Mesenchymal stem cell (in vitro differentiated cells and primary cell): Measurements from ENCODE around the gene HBD.

Source experiments
- DNase-seq: peaks from one replicate; pipeline ENCODE4 v3.0.0-alpha.2; 2013
- H2AFZ ChIP-seq: one replicate; pipeline ENCODE4 v1.6.1; 2013; ENCODE audit warnings: low read depth, mild to moderate bottlenecking, control low read depth, inconsistent platforms, low read length, moderate library complexity
- H2AK5ac ChIP-seq: 2 replicates; pipeline ENCODE4 v1.6.1; 2013; ENCODE audit warnings: low read length, moderate library complexity, mild to moderate bottlenecking, inconsistent platforms; ENCODE audit not compliant: severe bottlenecking
- H2BK120ac ChIP-seq: one replicate; pipeline ENCODE4 v1.6.1; 2013; ENCODE audit warnings: low read depth, mild to moderate bottlenecking, inconsistent platforms, low read length, moderate library complexity
- H2BK12ac ChIP-seq, 2 experiments: one replicate each; pipeline ENCODE4 v1.6.1; 2013; ENCODE audit warnings: inconsistent platforms in 2 of 2, low read length in 2 of 2, mild to moderate bottlenecking in 2 of 2, moderate library complexity in 2 of 2, control low read depth in 1 of 2
- H2BK15ac ChIP-seq: one replicate; pipeline ENCODE4 v1.6.1; 2013; ENCODE audit warnings: mild to moderate bottlenecking, low read depth, inconsistent platforms; ENCODE audit not compliant: poor library complexity, severe bottlenecking
- H2BK5ac ChIP-seq: 2 replicates; pipeline ENCODE4 v1.6.1; 2013; ENCODE audit warnings: low read depth, mild to moderate bottlenecking, low read length, control low read depth, inconsistent platforms; ENCODE audit not compliant: poor library complexity, severe bottlenecking
- H3K14ac ChIP-seq, 2 experiments: one replicate each; pipeline ENCODE4 v1.6.1; 2013; ENCODE audit warnings: inconsistent platforms in 2 of 2, low read length in 2 of 2, control low read depth in 1 of 2, mild to moderate bottlenecking in 1 of 2, moderate library complexity in 1 of 2
- H3K18ac ChIP-seq, 2 experiments: one replicate each; pipeline ENCODE4 v1.6.1; 2013; ENCODE audit warnings: inconsistent platforms in 2 of 2, low read length in 2 of 2, control low read depth in 1 of 2, low read depth in 1 of 2, mild to moderate bottlenecking in 1 of 2
- H3K23ac ChIP-seq, 2 experiments: one replicate each; pipeline ENCODE4 v1.6.1; 2013; ENCODE audit warnings: inconsistent platforms in 2 of 2, low read length in 2 of 2, mild to moderate bottlenecking in 2 of 2, moderate library complexity in 2 of 2, control low read depth in 1 of 2
- H3K27ac ChIP-seq: 2 replicates; pipeline ENCODE4 v1.5.1; 2013; ENCODE audit warnings: mild to moderate bottlenecking, moderate library complexity, low read length, control low read depth, inconsistent platforms; ENCODE audit not compliant: poor library complexity, severe bottlenecking
- H3K27me3 ChIP-seq, 2 experiments: 2 replicates each; pipeline versions ENCODE4 v1.6.1 to v1.7.0; 2013; ENCODE audit warnings: low read length in 2 of 2, mild to moderate bottlenecking in 2 of 2, moderate library complexity in 2 of 2, control low read depth in 1 of 2, inconsistent platforms in 1 of 2; ENCODE audit not compliant: control insufficient read depth in 1 of 2, insufficient read depth in 1 of 2
- H3K36me3 ChIP-seq, 2 experiments: 2 replicates each; pipeline versions ENCODE4 v1.6.1 to v1.7.0; 2013; ENCODE audit warnings: low read length in 2 of 2, control low read depth in 1 of 2, inconsistent platforms in 1 of 2, low read depth in 1 of 2, mild to moderate bottlenecking in 1 of 2; ENCODE audit not compliant: insufficient read depth in 2 of 2, control insufficient read depth in 1 of 2
- H3K4ac ChIP-seq, 2 experiments: one replicate each; pipeline ENCODE4 v1.6.1; 2013; ENCODE audit warnings: inconsistent platforms in 2 of 2, low read length in 2 of 2, mild to moderate bottlenecking in 2 of 2, moderate library complexity in 2 of 2, control low read depth in 1 of 2, low read depth in 1 of 2
- H3K4me1 ChIP-seq: 2 replicates; pipeline ENCODE4 v1.6.1; 2013; ENCODE audit warnings: low read depth, low read length, control low read depth; ENCODE audit not compliant: control insufficient read depth, insufficient read depth
- H3K4me2 ChIP-seq: 2 replicates; pipeline ENCODE4 v1.6.1; 2013; ENCODE audit warnings: low read length, mild to moderate bottlenecking, inconsistent platforms; ENCODE audit not compliant: poor library complexity, severe bottlenecking
- H3K4me3 ChIP-seq, 2 experiments: 2 replicates each; pipeline versions ENCODE4 v1.5.1 to v1.7.0; 2013; ENCODE audit warnings: low read length in 2 of 2, mild to moderate bottlenecking in 2 of 2, control low read depth in 1 of 2, low read depth in 1 of 2; ENCODE audit not compliant: insufficient read depth in 1 of 2
- H3K79me1 ChIP-seq: replicated peaks from 2 replicates; pipeline ENCODE4 v1.6.1; 2013; ENCODE audit warnings: mild to moderate bottlenecking, control low read depth, low read length, inconsistent platforms; ENCODE audit not compliant: poor library complexity, severe bottlenecking
- H3K9ac ChIP-seq: 2 replicates; pipeline ENCODE4 v1.7.0; 2013; ENCODE audit warnings: mild to moderate bottlenecking, low read length, moderate library complexity
- H3K9me3 ChIP-seq: 2 replicates; pipeline ENCODE4 v1.7.0; 2013; ENCODE audit warnings: mild to moderate bottlenecking, low read length; ENCODE audit not compliant: control insufficient read depth
- H4K8ac ChIP-seq: one replicate; pipeline ENCODE4 v1.6.1; 2013; ENCODE audit warnings: inconsistent platforms, mild to moderate bottlenecking, low read length, moderate library complexity
- H4K91ac ChIP-seq: one replicate; pipeline ENCODE4 v1.6.1; 2013; ENCODE audit warnings: mild to moderate bottlenecking, low read length, inconsistent platforms
- WGBS: methylation state at CpG from one replicate; pipeline ENCODE4 v1.1.7; 2013; ENCODE audit warnings: mixed read lengths; 5-methylcytosine and 5-hydroxymethylcytosine counted together

The HBD gene

DNA sequence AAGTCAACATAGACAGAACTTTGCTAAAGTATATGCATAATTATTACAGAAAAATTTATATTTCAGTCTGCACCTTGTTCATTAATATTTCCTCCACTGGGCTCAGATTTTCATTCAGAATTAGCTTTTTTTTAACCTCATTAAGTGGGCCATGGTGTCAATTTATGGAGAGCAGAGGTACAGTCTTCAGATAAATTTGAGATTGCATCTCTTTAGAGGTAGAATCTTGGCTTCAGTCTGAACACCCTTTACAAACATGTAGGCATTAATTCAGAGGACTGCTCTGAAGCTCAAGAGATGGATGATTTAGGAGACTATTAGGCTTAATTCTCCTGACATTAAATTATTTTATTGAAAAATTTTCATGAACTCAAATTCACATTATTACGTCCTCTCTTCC is 4.0 kb downstream of the HBD start:
- no peak overlapping the region for H3K18ac ChIP-seq
- H2BK15ac ChIP-seq, result no peak overlapping the region
- H3K27me3 ChIP-seq, result no peaks in the 10 kb centered on the region
- no peak overlapping the region for H3K4me2 ChIP-seq
- H3K23ac ChIP-seq, result no peak overlapping the region
- H2AFZ ChIP-seq, result no peak overlapping the region
- no peak overlapping the region for H3K9ac ChIP-seq
- no peak overlapping the region for H3K4ac ChIP-seq
- DNase-seq, result no peak
- no peak overlapping the region for H2BK5ac ChIP-seq
- no peak overlapping the region for H2BK120ac ChIP-seq
- no peak overlapping the region for H2BK12ac ChIP-seq
- H3K14ac ChIP-seq, result no peak overlapping the region
- 100% methylated on average over 1 of the region's 1 CpG for WGBS
- no peaks in the 10 kb centered on the region for H3K36me3 ChIP-seq
- H3K27ac ChIP-seq, result no peak overlapping the region
- H3K4me1 ChIP-seq, result peaks cover 2% of the 10 kb centered on the region
- H3K4me3 ChIP-seq, result no peak overlapping the region
- H4K91ac ChIP-seq, result no peak overlapping the region
- H4K8ac ChIP-seq, result no peak overlapping the region
- H3K9me3 ChIP-seq, result no peaks in the 10 kb centered on the region
- H3K79me1 ChIP-seq, result no peaks in the 10 kb centered on the region
- no peak overlapping the region for H2AK5ac ChIP-seq

DNA sequence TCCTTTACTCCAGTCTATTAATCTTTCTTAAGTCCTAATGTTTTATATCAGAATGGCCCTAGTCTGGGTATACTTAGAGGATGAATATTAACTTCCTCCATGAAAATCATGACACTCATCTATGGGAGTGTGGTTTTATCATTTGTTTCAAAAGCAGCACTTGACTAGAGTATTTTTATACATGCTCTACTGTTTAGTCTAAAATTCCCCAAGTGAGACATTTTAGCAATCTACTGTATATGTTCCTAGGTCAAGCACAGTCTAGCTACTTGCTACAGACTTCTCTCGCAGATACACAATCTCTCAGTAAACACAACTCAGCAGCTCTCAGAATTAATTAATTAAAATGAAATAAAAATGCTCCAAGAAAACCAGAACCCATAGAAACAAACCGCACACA is 4.5 kb downstream of the HBD start:
- H2BK12ac ChIP-seq, result no peak overlapping the region
- H2AK5ac ChIP-seq, result no peak overlapping the region
- H3K18ac ChIP-seq, result no peak overlapping the region
- H3K4me1 ChIP-seq, result peaks cover 2% of the 10 kb centered on the region
- H3K9me3 ChIP-seq, result no peaks in the 10 kb centered on the region
- no peak overlapping the region for H4K91ac ChIP-seq
- H3K27me3 ChIP-seq, result no peaks in the 10 kb centered on the region
- H3K9ac ChIP-seq, result no peak overlapping the region
- no peak overlapping the region for H3K4me3 ChIP-seq
- no peak overlapping the region for H2BK5ac ChIP-seq
- H3K36me3 ChIP-seq, result no peaks in the 10 kb centered on the region
- no peak overlapping the region for H3K27ac ChIP-seq
- WGBS, result no CpG with 5 or more reads among the region's 2 CpGs
- H2AFZ ChIP-seq, result no peak overlapping the region
- H3K4ac ChIP-seq, result no peak overlapping the region
- no peaks in the 10 kb centered on the region for H3K79me1 ChIP-seq
- no peak for DNase-seq
- H2BK15ac ChIP-seq, result no peak overlapping the region
- no peak overlapping the region for H2BK120ac ChIP-seq
- H3K14ac ChIP-seq, result no peak overlapping the region
- no peak overlapping the region for H3K4me2 ChIP-seq
- H3K23ac ChIP-seq, result no peak overlapping the region
- no peak overlapping the region for H4K8ac ChIP-seq

DNA sequence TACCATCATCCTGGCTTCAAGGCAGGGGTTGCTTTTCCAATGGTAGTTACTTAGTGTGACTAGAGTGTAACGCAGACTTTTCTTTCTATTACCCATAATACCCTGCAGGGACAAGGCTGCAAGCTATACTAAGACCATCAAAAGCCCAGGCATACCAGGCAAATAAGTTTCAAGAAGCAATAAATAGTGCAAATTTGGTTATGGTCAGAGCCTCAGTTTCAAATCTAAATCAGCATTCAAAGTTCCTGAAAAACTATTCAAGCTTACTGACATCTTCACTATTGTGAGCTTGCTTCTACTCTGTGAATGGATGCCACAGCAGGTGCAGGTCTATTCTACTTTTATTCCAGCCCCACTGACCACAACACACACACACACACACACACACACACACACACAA is 4.9 kb downstream of the HBD start:
- Histone ChIP-seq H2BK12ac (no peak overlapping the region), H3K4me3 (no peak overlapping the region), H2AK5ac (no peak overlapping the region), H3K14ac (no peak overlapping the region), H3K18ac (no peak overlapping the region), H2AFZ (no peak overlapping the region), H2BK5ac (no peak overlapping the region), H2BK15ac (no peak overlapping the region), H3K23ac (no peak overlapping the region), H2BK120ac (no peak overlapping the region), H4K91ac (no peak overlapping the region), H3K4ac (no peak overlapping the region), H3K4me1 (peaks cover 2% of the 10 kb centered on the region), H3K27me3 (no peaks in the 10 kb centered on the region), H3K9ac (no peak overlapping the region), H3K36me3 (no peaks in the 10 kb centered on the region), H3K4me2 (no peak overlapping the region), H4K8ac (no peak overlapping the region), H3K79me1 (no peaks in the 10 kb centered on the region), H3K27ac (no peak overlapping the region), H3K9me3 (no peaks in the 10 kb centered on the region)
- no CpG with 5 or more reads among the region's 1 CpG for WGBS
- no peak for DNase-seq

DNA sequence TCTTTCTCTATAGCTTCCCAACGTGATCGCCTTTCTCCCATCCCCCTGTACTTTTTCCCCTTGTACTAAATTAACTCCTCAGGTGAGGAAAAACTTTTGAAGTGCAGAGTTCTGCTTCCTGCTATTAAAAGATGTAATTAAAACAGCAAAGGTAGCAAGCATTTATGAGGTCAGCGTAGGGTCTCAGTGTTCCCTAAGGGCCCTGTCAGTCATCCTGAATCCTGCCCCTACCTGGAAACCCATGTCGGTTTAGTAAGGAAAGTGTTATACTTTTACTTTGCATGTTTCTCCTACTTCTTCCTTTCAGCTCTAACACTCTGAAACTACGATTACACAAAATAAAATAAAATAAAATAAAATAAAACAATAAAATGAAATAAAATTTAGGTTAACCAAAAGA is 6.2 kb downstream of the HBD start:
- no peak overlapping the region for H3K14ac ChIP-seq
- H3K27ac ChIP-seq, result no peak overlapping the region

More for the DNA sequence above, 6.2 kb downstream of the HBD start:
- no peak overlapping the region for H2AK5ac ChIP-seq
- no peak overlapping the region for H3K18ac ChIP-seq
- no peak overlapping the region for H3K4me3 ChIP-seq
- H2BK15ac ChIP-seq, result no peak overlapping the region
- no peak overlapping the region for H4K8ac ChIP-seq
- no peak overlapping the region for H2BK5ac ChIP-seq
- no peak overlapping the region for H4K91ac ChIP-seq
- H3K9me3 ChIP-seq, result no peaks in the 10 kb centered on the region
- H3K4ac ChIP-seq, result no peak overlapping the region
- no peak for DNase-seq
- no peaks in the 10 kb centered on the region for H3K36me3 ChIP-seq
- no peaks in the 10 kb centered on the region for H3K27me3 ChIP-seq
- H3K9ac ChIP-seq, result no peak overlapping the region
- H3K4me1 ChIP-seq, result no peaks in the 10 kb centered on the region
- 81% methylated on average over 3 of the region's 5 CpGs for WGBS
- no peak overlapping the region for H2BK12ac ChIP-seq
- no peak overlapping the region for H2AFZ ChIP-seq
- no peak overlapping the region for H2BK120ac ChIP-seq
- no peaks in the 10 kb centered on the region for H3K79me1 ChIP-seq
- no peak overlapping the region for H3K23ac ChIP-seq
- no peak overlapping the region for H3K4me2 ChIP-seq
